Epithelial cell of proximal tubule (primary cell): Measurements from ENCODE around the gene MAP3K2. TPM values are rescaled to one million over a fixed set of nuclear protein-coding genes. Genes with fewer than 3 reads are reported as not detected.
A peak's percentile ranks its signal among the peaks of the same experiment; 100 is the strongest.
"Not testable (repeated sequence)": the region's sequence is repeated elsewhere in the genome, so short reads cannot be mapped to it uniquely, and the experiment has no call there.

Experiments
- DNase-seq: peaks from one replicate; pipeline ENCODE4 v3.0.0-alpha.2; 2011; ENCODE audit warnings: low read depth
- H3K4me3 ChIP-seq: 2 replicates; pipeline ENCODE4 v1.5.1; 2011; ENCODE audit warnings: low read depth, mild to moderate bottlenecking, low read length
- CTCF ChIP-seq: conservative IDR thresholded peaks from 2 replicates; pipeline ENCODE4 v1.5.1; 2012; ENCODE audit warnings: low read depth, mild to moderate bottlenecking, low read length
- total RNA-seq: library from RNA; depleted of rRNA; stranded (reverse); fragments of >200 nt; gene quantifications from 2 replicates; pipeline ENCODE4 v1.2.3, GENCODE V29; 2015

The MAP3K2 gene
- total RNA-seq, 1 donor from 2014 or later: 22.4 TPM

DNA sequence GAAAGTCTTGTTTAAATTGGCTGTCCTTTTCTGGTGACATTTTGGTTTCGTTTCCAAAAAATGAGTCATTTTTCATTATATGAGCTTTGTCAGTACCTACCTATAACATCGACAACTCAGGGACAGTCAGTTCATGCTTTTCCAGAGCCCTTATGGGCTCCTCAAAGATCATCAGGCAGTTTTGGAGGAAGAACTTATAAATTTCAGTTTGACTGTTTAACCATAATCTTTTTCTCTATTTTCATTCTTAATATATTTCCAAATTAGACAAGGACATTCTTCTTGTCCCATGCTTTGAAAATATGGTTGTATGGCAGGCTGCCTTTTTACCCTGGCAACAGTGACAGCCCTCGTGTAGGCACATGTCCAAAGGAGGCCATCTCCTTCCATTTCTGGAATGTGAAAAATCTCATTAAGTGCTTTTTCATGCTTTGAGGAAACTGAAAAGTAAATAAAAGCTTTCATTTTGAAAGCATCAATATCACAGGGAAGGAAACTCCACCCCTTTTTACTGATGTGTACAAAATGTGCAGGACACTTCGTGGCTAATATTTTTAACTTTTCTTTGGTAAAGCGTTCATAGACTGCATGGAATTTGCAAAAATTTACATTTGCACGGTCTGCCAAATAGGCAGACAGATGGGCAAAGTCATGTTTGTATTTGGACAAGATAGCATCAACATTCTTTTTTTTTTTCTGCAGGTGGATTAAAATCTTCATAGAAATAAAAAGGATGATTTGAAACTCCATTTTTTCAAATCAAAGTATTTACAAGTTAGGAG, 23.3 kb upstream of the MAP3K2 start:
- DNase-seq: no peak
- no peak overlapping the region for H3K4me3 ChIP-seq
- TF ChIP-seq CTCF: no peak

- H3K4me3 ChIP-seq, DNase-seq: not testable (repeated sequence)
Measured at GRCh38 chr2:127409716-127410115, 21.9 kb upstream of the MAP3K2 start.

- peak overlapping the region; percentile 56 for H3K4me3 ChIP-seq
- DNase-seq: no peak
- TF ChIP-seq CTCF: no peak
Measured at GRCh38 chr2:127408807-127409099, 21.0 kb upstream of the MAP3K2 start.

DNA sequence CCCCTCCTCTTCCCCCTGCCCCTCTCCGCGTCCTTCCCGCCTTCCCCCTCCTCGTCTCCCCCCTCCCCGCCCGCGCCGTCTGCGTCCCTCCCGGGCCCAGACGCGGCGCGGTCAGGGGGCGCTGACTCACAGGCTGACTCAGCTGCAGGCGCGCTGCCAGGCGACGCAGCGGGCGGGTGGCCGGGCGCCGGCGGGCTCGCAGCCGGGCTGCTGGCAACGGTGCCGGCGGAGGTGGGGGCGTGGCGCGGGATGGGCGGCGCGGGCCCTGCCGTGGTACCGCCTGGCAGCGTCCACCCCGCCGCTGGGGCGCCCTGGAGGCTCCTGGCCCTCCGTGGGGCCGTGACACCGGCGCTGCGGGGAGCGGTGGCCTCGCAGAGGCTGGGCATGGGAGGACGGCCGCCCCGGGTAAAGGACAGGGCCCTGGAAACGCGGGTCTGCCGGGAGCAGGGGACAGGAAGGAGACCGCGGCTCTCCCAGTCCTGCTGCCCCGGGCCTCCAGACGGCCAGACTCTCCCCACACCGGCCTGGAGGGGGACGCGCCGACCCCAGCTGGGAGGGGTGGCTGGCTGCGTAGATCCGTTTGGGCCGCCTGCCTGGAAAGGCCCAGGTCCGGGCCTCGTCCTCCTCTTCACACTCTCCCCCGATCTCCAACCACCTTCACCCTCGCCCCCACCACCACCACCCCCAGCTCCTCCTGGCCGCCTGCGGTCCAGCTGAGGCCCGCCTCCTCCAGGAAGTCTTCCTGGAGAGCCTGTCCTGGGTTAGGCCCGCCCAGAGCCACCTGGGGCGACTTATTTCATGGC, 20.4 kb upstream of the MAP3K2 start:
- no peak for DNase-seq
- peak overlapping the region; percentile 56 for H3K4me3 ChIP-seq
- TF ChIP-seq CTCF: no peak

DNA sequence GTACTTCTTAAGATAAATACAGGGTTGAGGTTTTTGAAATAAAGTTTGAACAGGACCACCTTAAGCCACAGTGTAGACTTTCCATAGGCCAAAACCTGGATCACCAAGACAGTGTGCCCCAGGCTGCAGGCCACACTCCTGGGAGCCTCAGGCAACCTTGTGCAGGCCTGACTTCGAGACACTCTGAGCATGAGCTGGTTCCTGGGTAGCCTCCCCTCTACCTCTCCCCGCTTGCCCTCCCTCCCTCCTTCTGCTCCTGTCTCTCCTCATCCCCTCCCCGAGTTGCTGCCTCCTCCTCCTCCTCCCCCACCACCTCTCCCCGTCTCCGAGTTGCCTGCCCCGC, 19.9 kb upstream of the MAP3K2 start:
- no peak for TF ChIP-seq CTCF
- no peak for DNase-seq
- no peak overlapping the region for H3K4me3 ChIP-seq

GRCh38 chr2:127407091-127407490, 19.3 kb upstream of the MAP3K2 start:
- no peak overlapping the region for H3K4me3 ChIP-seq

GRCh38 chr2:127406454-127406853, 18.7 kb upstream of the MAP3K2 start:
- TF ChIP-seq CTCF: no peak
- DNase-seq: no peak

More at GRCh38 chr2:127407091-127407490, 19.3 kb upstream of the MAP3K2 start:
- DNase-seq: no peak
- no peak for TF ChIP-seq CTCF

More at GRCh38 chr2:127406454-127406853, 18.7 kb upstream of the MAP3K2 start:
- no peak overlapping the region for H3K4me3 ChIP-seq
